GM18909 (cell line): ENCODE measurements around the gene SNTA1.
"Not testable (repeated sequence)": the region's sequence is repeated elsewhere in the genome, so short reads cannot be mapped to it uniquely, and the experiment has no call there.

ENCODE experiments used
- ATAC-seq: cut with Tn5 transposase; IDR thresholded peaks from one replicate; pipeline ENCODE4 v1.9.1; 2021; ENCODE audit warnings: mild to moderate bottlenecking; ENCODE audit not compliant: unreplicated experiment, poor library complexity

Gene SNTA1

DNA sequence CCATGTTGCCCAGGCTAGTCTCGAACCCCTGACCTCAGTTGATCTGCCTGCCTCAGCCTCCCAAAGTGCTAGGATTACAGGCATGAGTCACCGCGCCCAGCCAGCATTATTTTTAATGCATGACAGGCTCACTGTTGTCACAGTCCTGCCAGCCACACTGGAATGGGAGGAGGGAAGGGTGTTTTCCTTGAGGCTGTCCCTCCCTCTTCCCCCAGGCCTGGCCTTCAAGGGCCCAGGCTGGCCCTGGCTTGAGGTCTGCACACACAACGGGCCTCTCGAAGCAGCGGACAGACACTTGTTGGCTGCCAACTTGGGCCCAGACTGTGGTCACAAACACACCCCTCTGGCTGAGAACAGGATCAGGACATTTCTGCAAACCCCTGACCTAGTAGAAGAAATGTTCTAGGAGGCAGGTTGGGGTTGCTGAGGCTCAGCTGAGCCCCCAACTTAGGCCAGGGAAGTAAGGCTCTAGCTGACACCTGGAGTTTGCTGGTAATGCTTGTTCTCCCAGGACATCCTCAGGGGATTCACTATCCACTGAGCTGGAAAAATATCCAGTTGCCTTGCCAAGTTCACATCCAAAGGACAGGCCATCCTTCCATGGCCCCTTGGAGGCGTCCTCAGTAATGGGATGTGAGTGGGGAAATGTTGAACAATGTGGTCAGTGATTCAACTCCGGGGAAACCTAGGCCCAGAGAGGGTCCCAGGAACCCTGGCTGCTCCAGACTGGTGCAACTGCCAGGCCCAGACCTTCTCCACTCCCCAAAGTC is 9.9 kb downstream of the SNTA1 start:
- no peak for ATAC-seq

DNA sequence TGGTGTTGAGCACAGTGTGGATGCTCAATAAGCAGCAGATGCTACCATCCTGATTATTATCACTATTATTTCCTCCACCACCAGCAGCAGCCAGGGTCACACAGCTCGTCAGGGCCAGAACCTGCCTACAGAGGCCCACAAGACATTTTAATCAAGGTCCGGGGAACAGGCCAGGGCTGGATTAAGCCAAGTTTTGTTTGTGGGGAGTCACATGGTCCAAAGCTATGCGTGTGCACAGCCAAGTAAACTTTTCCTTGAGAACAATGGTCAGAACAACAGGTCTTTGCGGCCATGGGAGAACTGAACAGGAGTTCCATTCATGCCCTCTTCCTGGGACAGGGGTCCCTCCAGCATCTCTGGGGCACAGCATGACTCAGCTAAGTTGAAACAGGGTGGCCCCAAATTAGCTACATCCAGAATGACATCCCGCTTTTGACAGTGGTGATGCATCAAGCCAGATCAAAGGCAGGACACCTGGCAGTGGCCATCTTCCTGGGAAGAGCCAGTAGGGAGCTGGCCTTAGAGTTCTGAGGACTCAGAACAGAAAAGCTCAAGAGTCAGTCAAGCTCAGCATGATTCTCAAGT is 11.7 kb downstream of the SNTA1 start:
- ATAC-seq = no peak

DNA sequence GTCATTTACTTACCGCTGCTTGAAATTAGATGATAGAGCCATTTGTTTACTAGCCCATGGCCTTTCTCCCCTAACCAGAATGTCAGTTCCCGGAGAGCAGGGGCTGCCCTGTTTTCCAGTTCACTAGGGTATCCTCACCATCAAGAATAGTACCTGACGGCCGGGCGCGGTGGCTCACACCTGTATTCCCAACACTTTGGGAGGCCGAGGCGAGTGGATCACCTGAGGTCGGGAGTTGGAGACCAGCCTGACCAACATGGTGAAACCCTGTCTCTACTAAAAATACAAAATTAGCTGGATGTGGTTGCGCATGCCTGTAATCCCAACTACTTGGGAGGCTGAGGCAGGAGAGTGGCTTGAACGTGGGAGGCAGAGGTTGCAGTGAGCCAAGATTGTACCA is 19.7 kb downstream of the SNTA1 start:
- not testable (repeated sequence) for ATAC-seq

DNA sequence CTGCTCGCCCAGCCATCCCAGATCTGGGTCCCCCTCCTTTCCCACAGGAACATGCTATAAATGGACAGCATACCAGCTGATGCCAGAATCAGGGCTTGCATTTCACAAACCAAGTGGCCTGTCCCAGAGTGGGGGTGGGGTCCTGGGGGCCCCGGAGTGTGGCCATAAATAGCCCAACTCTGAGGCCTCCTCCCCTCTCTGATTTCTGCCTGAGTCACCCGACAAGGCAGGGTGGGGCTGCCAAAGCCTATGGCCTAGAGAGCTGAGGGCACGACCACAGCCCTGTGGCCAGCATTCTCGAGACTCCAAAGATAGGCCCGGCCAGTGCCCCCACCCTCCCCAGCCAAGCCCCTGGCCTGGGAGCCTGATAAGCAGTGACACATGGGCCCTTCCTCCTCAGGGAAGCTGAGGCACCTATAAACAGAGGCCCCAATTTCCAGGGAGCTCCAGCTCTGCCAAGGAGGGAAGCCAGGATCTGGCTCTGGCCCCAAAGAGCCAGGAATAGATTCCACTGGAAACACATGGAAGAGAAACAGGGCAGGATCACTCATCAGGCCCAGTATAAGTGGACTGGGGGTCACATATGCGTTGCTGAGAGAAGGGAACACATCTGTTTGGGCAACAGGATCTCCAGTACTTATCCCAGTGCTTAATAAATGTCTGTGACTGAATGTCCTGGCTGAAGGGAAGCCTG is 20.3 kb downstream of the SNTA1 start:
- no peak for ATAC-seq

DNA sequence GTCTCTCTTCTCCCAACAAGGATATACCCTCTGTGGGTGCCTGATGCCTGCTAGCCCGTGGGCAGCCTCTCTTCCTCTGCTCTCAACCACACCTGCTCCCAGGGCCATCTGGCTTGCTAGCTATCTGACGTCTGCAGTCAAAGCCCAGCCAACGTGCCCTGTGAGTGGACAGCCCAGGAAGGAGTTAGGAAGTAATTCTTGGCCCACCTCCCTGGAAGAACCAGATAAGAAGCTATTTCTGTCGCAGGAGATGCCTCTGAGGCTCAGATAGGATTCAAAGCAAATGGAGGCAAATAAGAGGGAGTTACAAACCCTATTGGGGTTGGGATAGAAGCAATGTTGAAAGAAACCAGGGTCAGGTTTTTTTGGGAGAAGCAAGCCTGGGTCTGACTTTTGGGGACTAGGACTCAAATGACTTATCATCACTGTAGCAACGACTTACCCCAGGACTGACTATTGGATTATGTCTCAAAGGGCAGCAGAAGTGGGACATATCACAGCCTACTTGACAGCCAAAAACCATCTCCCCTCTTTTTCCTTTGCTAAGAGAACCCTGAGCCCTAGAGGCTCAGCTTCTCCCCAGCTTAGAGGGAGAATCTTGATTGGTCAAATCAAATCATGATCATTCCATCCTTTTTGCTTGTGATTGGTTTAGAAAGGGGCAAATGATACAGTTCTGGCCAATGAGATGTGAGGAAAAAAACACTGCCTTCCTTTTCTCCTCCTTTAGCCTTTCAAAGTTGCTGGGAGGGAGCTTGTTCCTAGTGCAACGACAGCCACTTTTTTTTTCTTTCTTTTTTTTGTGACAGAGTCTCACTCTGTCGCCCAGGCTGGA is 24.2 kb downstream of the SNTA1 start:
- ATAC-seq = no peak

DNA sequence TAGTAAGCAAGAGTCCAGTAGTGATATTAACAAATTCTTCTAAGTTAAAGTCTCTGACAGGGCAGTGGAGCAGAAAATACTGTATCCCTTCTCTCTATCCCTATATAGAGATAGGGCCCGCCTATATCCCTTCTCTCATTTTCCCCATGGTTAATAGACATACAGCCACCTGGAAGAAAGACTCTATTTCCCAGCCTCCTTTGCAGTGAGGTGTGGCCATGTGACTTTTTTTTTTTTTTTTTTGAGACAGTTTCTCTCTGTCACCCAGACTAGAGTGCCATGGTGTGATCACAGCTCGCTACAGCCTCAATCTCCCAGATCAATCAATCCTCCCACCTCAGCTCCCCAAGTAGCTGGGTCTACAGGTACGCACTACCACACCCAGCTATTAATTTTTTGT is 25.5 kb downstream of the SNTA1 start:
- ATAC-seq = no peak

DNA sequence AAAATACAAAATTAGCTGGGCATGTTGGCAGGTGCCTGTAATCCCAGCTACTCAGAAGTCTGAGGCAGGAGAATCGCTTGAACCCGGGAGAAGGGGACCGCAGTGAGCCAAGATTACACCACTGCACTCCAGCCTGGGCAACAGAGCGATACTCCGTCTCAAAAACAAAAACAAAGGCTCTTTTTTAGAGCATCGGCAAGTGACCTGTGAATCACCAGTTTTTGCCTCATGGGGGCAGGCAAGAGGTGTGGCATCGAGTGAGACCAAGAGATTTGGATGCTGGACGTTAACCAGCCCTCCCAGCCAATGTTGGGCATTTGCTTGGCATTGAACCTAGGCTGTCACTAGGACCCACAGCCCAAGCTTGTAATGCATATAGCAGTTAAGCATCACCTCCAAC is 27.6 kb downstream of the SNTA1 start:
- ATAC-seq = no peak

DNA sequence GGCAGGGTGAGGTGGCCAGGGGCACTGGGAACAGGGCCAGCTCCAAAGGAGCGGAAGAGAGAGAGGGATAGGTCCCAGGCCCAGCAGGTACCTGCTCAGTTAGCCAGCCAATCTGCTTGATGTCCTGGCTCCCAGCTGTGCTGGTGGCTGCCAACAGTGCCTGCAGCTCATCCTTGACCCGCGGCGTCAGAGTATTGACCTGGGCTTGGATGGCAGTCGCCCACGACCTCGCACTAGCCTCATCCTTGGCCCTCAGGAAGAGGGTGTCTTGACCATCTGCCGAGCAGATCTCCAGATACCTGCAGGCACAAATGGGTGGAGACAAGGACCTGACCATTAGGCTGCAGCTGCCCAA is 31.1 kb downstream of the SNTA1 start:
- no peak for ATAC-seq

DNA sequence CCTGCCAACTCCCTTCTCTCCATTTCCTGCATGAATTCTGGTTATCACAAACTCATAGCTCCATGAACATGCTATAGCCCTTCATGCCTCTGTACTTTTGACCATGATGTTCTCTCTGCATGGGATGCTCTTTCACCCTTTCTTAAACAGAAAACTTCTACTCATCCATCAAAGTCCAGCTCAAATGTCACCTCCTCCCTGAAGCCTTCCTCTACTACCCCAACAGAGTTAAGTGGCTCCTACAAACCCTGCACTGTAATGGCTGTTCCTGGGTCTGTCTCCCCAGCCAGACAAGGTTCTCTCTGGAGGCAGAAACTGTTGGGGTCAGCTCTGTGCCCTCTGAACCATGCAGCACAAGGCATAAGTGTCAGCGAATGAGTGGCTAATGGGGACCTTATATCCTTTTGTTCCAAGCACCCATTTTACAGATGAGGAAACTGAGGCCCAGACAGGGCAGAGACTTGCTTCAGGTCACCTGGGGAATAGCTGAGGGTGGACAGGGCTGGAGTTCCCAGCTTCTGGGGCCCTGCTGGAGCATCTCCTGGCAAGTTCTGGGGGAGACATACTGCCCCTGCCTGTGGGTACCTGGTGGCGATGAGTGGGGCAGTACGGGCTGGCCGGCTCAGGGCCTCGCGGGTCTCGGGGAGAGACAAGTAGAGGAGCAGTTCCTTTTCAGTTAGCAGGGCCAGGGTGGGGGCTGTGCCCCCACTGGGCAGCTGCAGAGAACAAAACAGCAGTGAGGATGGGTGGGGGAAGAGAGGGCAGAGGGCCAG is 31.7 kb downstream of the SNTA1 start:
- no peak for ATAC-seq

DNA sequence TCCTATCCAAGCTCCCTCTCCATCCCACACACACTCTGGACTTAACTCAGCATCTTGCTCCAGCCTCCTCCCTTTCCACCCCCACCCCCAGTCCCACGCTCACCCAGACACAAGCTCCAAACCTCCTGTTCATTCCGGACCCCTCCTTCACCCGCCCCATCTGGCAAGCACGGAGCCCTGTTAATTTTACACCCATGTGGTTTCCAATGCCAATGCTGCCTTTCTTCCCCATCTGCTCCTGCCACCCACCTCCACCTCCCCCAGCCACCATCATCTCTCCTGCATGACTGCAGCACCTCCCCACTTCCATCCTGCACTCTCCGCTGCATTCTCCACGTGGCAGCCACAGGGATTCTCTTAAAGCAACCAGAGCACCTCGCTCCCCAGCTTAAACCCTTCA is 32.3 kb downstream of the SNTA1 start:
- ATAC-seq = no peak

DNA sequence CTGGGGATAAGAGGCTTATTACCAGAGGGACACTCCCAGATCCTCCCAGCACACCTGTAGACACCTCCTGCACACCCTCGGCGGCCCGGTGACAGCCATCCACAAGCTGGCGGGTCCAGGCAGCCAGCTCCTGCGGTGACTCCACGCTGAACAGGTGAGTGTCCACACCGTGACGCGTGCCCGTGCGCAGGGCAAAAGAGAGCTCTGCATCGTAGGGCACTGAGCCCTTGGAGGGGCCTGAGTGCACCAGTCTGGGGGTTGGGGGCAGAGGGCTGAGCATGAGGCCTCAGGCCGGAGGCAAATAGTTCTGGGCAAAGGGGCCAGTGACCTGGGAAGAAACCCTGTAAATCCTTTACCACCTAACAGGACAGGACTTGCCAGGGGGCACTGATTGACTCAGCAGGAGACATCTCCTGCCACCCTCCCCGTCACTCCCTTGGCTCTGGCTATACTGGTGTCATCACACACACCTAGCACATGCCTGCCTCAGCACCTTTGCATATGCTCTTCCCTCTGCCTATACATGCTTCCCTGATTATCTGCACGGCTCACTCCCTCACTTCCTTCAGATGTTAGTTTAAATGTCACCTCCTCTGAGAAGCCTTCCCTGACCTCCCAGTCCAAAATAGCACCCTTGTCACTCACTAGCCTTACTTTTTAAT is 33.4 kb downstream of the SNTA1 start:
- ATAC-seq = no peak

DNA sequence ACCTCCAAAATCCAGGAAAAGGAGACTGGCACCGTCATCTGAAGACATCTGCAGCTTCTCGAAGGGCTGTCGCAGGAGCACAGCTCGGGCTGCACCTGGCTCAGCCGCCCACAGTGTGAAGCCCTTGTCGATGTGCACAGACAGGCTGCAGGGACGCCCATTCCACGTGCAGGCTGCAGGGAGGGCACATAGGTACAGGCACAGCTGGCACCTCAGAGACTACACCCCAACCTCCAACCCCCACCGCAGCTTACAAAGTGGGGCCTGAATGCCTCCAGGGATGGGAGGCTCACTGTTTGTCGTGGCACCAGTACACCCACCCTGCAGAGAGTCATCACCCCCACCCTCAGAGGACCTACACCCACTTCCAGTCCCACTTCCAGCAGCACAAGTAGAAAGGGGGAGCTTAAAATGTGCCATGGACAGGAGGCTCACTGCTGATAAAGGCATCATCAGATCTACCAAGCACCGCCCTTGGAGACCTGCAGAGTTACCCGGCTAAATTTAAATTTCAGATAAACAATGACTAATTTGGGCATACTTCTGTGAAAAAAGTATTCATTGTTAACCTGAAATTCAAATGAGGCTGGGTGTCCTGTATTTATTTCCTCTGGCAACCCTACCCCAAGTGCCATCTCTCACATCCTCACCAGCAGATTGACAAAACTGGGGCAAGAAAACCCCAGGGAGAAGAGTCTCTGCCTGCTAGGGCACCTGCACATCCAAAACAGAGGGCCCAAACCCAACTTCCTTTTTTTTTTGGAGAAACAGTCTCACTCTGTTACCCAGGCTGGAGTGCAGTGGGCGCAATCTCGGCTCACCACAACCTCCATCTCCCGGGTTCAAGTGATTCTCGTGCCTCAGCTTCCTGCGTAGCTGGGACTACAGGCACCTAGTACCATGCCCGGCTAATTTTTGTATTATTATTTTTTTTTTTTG is 34.6 kb downstream of the SNTA1 start:
- ATAC-seq = no peak

DNA sequence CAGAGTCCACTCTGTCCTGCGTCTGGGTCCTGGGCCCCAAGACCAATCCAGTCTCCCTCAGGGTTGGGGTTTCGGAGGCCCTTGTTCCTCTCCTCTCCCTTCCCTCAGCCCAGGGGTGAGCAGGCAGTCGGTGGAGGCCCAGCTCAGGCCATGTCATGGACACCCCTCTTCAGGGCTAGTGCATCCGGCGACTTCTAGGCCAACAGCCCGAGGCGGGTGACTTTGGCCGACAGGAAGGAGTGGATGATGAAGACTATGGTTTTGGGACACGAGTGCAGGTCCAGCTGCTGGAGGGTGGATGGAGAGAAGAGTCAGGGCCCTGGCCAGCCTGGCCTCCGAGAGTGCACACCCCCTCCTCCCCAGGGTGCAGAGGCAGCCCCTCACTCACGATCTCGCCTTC is 35.2 kb downstream of the SNTA1 start:
- no peak for ATAC-seq

DNA sequence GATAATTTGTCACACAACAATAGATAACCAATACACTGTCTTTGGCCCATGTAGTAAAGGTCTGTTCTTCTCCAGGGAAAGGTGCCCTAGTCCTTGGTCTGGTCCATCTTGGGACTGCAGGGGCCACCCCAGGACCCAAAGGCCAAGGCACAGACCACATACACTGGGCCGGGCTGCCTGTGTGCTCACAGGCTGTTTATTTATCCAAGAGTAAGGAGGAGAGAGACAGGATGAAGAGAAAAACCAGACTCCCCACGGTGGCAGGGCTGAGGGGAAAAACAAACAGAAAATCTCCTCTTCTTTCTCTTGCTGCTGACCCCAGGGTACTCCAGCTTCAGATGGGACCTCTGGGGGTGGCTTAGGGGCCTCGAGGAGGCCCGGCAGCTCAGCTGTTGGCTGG is 35.8 kb downstream of the SNTA1 start:
- no peak for ATAC-seq

DNA sequence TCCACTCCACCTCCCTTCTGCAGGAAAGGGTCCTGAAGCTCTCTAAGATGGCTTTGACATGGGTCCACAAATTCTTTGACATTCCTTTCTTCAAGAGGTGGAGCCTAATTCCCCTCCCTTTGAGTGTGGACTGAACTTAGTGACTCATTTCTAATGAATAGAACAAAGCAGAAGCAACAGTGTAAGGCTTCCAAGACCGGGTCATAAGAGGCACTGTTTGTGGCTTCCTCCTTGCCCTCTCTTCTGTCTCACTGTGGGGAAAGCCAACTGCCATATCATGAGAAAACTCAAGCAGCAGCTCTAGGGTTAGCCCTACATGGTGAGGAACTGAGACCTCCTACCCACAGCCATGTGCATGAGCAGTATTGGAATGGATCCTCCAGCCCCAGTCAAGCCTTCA is 36.3 kb downstream of the SNTA1 start:
- no peak for ATAC-seq

DNA sequence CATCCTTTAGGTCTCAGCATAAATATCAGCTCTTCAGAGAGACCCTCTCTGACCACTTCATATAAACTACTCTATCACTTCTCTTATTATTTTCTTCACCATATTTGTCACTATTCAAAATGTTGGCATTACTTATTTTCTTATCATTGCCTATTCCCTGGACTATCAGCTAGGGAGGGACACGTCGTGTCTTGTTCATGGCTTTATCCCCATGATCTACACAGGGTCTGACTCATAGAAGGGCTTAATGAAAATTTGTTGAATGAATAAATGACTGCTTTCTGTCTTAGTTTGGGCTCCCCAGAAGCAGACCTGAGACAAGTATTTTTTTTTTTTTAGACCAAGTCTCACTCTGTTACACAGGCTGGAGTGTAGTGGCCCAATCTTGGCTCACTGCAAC is 39.3 kb downstream of the SNTA1 start:
- no peak for ATAC-seq

DNA sequence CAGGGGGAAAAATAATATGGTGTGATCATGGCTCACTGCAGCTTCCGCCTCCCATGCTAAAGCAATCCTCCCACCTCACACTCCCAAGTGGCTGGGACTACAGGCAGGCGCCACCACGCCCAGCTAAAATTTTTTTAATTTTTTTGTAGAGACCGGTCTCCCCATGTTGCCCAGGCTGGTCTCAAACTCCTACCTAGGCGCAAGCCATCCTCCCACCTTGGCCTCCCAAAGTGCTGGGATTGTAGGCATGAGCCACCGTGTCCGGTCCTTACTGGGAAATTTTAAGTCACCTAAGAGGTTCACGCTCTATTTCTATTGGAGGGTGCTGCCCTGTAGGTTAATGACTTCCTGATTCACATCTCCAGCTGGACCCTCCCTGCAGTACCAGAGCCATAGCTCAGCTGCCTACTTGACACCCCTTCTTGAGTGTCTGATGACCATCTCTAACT is 41.6 kb downstream of the SNTA1 start:
- no peak for ATAC-seq

DNA sequence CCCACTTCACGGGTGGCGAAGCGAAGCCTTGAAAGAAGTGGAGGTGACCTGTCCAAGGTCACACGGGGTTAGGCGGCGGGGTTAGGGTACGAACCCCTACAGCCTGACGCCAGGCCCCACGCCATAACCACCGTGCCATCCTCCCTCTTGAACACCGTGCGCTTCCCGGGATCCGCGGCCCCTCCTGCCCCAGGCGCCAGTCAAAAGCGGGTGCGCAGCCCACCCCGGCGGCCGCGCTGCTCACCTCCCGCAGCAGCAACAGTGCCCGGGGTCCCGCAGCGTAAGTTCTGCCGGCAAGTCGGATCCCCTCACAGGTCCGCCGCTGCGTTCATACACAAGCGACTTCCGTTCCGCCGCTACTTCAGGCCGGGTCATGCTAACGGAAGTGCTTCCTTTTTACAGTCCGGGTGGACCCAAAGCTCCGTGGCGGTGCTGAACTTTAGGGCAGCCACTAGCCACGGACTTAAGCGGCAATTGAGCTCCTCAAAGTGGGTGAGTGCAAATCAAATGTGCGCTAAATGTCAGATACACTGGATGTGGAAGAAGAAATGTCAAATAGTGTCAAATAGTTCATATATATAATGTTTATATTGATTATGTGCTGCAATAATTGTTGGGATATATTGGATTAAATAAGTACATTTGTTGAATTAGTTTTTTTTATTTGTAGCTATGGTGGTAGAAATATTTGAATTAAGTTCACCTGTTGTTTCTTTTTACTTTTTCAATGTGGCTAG is 42.2 kb downstream of the SNTA1 start, which contains the start of gene CDK5RAP1:
Gene CDK5RAP1 (minus strand): TSS at position 336 of the 737 bp plus-strand sequence. CDS start 4,455 bp downstream, outside the sequence.
- peak; percentile 82 for ATAC-seq
